ENCODE results near the gene SYNGR3. TPM values are rescaled to one million over a fixed set of nuclear protein-coding genes. Genes with fewer than 3 reads are reported as not detected.
A peak's percentile ranks its signal among the peaks of the same experiment; 100 is the strongest.

The SYNGR3 gene
- total and polyA plus RNA-seq, 2 of the 13 experiments (the other 11 are each of a cell fraction or from before 2014, with no cell fraction given): 0.97 to 5.7 TPM

DNA sequence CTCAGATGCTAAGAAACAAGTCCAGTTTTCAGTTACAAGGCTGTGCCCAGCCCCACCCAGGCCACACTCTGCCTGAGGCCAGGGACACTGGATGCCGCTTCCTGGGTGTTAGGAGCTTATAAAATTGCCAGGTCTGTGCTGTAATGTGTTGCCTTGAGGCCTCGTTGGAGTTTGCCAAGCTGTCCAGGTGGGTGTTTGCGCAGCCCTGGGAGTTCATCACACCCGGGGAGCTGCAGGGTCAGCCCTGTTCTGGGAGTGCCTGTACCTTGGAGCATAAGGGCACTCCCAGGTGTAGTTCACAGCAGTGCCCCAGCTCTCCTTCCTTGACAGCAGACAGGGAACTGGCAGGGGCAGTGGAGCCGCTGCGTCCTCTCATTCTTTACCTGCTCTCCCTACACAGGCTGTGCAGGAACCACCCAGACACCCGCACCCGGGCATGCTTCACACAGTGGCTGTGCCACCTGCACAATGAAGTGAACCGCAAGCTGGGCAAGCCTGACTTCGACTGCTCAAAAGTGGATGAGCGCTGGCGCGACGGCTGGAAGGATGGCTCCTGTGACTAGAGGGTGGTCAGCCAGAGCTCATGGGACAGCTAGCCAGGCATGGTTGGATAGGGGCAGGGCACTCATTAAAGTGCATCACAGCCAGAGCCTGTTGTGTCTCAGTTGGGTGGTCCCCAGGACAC is 4.2 kb upstream of the SYNGR3 start:
- no peak for DNase-seq (ENCODE audit: low spot score)
- H3K36me3 ChIP-seq (replicated peaks in 1 of 2; ENCODE audit: control insufficient read depth in 1 of 2, insufficient read depth in 2 of 2, low read length in 2 of 2): peaks cover 12 to 15% of the 10 kb centered on the region in 2 experiments; a peak in 4 of 5 replicates
- no peak for FAIRE-seq
- peaks cover 0 to 4% of the 10 kb centered on the region in 2 experiments; a peak in 1 of 5 replicates for H3K27me3 ChIP-seq (ENCODE audit: control insufficient read depth in 1 of 2, insufficient read depth in 2 of 2, low read length in 2 of 2)
- H2AFZ ChIP-seq (ENCODE audit: low read length): no peak overlapping the region
- WGBS (ENCODE audit: low lambda C conversion rate): 84% methylated on average over 7 of the region's 14 CpGs
- ChIA-PET POLR2A (interaction anchor here (0.9 to 6.8 kb wide), 8 partner anchors 8 to 170 kb away, joined by 3 to 62 read pairs (median 9); partner anchors contain the start of genes RPS2, TBL3 and TRAF7), CTCF (ENCODE audit: low intra/inter-chr PET ratio, low total read pairs) (no interaction called here)
- no peaks in the 10 kb centered on the region for H4K20me1 ChIP-seq (ENCODE audit: insufficient read depth, low read length)
- in situ Hi-C loops (cut with HindIII; ENCODE audit: extremely low pct_ligation_motif_present, low pct_unique_long_range_greater_than_20kb): no loop called here
- peak overlapping the region; percentile 97 for H3K27ac ChIP-seq (ENCODE audit: extremely low read length, insufficient read depth, low read length)
- H3K9me3 ChIP-seq (ENCODE audit: low read length): no peaks in the 10 kb centered on the region
- peaks cover 13% of the 10 kb centered on the region for H3K79me2 ChIP-seq (ENCODE audit: insufficient read depth, low read length)
- ATAC-seq: no peak
- H3K4me3 ChIP-seq (replicated peaks in 1 of 3; ENCODE audit: insufficient read depth in 1 of 3, low read depth in 2 of 3, low read length in 3 of 3): peak overlapping the region; percentile 81 to 93 (median 84)
- H3K4me1 ChIP-seq (ENCODE audit: insufficient read depth, low read length): peaks cover 63% of the 10 kb centered on the region
- BruUV-seq (replicated peaks): no TSS peak
- intact Hi-C loops (cut with micrococcal nuclease; ENCODE audit: unreplicated experiment): no loop called here
- peak overlapping the region; percentile 95 for H3K9ac ChIP-seq (ENCODE audit: insufficient read depth, low read depth, low read length)
- peak overlapping the region; percentile 98 for H3K4me2 ChIP-seq (ENCODE audit: low read depth, low read length)
- TF ChIP-seq PAX8 (CRISPR knock-in tag; IDR thresholded peaks at IDR 0.05; ENCODE audit: borderline replicate concordance) (no peak), SAFB2 (CRISPR knock-in tag; IDR thresholded peaks at IDR 0.05; ENCODE audit: borderline replicate concordance, low read depth) (no peak), PHF21A (CRISPR knock-in tag; IDR thresholded peaks at IDR 0.05) (no peak), RBM39 (IDR thresholded peaks at IDR 0.05; ENCODE audit: low read depth, low read length, poor library complexity, severe bottlenecking) (no peak), ZBTB4 (CRISPR knock-in tag; IDR thresholded peaks at IDR 0.05; ENCODE audit: borderline replicate concordance) (0 out of 2 replicates have a peak, but pooled peaks have one; percentile 17), MAX (IDR thresholded peaks at IDR 0.05) (0 out of 2 replicates have a peak, but pooled peaks have one; percentile 15), AGO2 (optimal IDR thresholded peaks at IDR 0.05; ENCODE audit: low read depth, low read length) (peak; percentile 29), KDM5B (CRISPR knock-in tag; IDR thresholded peaks at IDR 0.05; ENCODE audit: borderline replicate concordance) (0 out of 2 replicates have a peak, but pooled peaks have one; percentile 29), ZFP1 (CRISPR knock-in tag; IDR thresholded peaks at IDR 0.05) (no peak), SALL2 (CRISPR knock-in tag; IDR thresholded peaks at IDR 0.05) (no peak), SALL1 (CRISPR knock-in tag; IDR thresholded peaks at IDR 0.05) (no peak), NFE2L1 (CRISPR knock-in tag; IDR thresholded peaks at IDR 0.05; ENCODE audit: borderline replicate concordance) (0 out of 2 replicates have a peak, but pooled peaks have one; percentile 72), BCL3 (CRISPR knock-in tag; IDR thresholded peaks at IDR 0.05) (0 out of 2 replicates have a peak, but pooled peaks have one; percentile 38), ZNF737 (CRISPR knock-in tag; IDR thresholded peaks at IDR 0.05; ENCODE audit: borderline replicate concordance) (no peak)
- TF ChIP-seq, protein P1, sequence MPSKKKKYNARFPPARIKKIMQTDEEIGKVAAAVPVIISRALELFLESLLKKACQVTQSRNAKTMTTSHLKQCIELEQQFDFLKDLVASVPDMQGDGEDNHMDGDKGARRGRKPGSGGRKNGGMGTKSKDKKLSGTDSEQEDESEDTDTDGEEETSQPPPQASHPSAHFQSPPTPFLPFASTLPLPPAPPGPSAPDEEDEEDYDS (CRISPR knock-in tag; IDR thresholded peaks at IDR 0.05): no peak
- TF ChIP-seq, protein P2, sequence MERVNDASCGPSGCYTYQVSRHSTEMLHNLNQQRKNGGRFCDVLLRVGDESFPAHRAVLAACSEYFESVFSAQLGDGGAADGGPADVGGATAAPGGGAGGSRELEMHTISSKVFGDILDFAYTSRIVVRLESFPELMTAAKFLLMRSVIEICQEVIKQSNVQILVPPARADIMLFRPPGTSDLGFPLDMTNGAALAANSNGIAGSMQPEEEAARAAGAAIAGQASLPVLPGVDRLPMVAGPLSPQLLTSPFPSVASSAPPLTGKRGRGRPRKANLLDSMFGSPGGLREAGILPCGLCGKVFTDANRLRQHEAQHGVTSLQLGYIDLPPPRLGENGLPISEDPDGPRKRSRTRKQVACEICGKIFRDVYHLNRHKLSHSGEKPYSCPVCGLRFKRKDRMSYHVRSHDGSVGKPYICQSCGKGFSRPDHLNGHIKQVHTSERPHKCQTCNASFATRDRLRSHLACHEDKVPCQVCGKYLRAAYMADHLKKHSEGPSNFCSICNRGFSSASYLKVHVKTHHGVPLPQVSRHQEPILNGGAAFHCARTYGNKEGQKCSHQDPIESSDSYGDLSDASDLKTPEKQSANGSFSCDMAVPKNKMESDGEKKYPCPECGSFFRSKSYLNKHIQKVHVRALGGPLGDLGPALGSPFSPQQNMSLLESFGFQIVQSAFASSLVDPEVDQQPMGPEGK (CRISPR knock-in tag; IDR thresholded peaks at IDR 0.05): no peak

All from HepG2 (cell line).